ENCODE data around the gene GINS3. TPM values are rescaled to one million over a fixed set of nuclear protein-coding genes. Genes with fewer than 3 reads are reported as not detected.
A peak's percentile ranks its signal among the peaks of the same experiment; 100 is the strongest.

GINS3 gene
- 7.3 to 11.6 TPM (median 9.8 TPM) in 3 replicates for total RNA-seq (2021)
- Bru-seq, nascent RNA, result percentile 71 among the genes with signal in this experiment
- long read RNA-seq, experiment 1, transcript GINS3-201 (3 exons, 2,274 nt), result major isoform, 11 of 20 reads
- long read RNA-seq, experiment 1, transcript GINS3-202 (2 exons, 1,932 nt), result minor isoform, 5 of 20 reads
- long read RNA-seq, experiment 1, partial matches to known transcripts, result 0 of 20 reads
- long read RNA-seq, experiment 1, other reads (novel, unspliced or antisense), result 2 of 20 reads
- long read RNA-seq, experiment 2, partial matches to known transcripts, result 1 of 15 reads
- long read RNA-seq, experiment 2, other reads (novel, unspliced or antisense), result 10 of 15 reads
- long read RNA-seq, experiment 3, transcript GINS3-201 (3 exons, 2,274 nt), result major isoform, 11 of 24 reads
- long read RNA-seq, experiment 3, transcript GINS3-206 (1 exons, 3,202 nt), result minor isoform, 6 of 24 reads
- long read RNA-seq, experiment 3, partial matches to known transcripts, result 0 of 24 reads
- long read RNA-seq, experiment 3, other reads (novel, unspliced or antisense), result 2 of 24 reads

DNA sequence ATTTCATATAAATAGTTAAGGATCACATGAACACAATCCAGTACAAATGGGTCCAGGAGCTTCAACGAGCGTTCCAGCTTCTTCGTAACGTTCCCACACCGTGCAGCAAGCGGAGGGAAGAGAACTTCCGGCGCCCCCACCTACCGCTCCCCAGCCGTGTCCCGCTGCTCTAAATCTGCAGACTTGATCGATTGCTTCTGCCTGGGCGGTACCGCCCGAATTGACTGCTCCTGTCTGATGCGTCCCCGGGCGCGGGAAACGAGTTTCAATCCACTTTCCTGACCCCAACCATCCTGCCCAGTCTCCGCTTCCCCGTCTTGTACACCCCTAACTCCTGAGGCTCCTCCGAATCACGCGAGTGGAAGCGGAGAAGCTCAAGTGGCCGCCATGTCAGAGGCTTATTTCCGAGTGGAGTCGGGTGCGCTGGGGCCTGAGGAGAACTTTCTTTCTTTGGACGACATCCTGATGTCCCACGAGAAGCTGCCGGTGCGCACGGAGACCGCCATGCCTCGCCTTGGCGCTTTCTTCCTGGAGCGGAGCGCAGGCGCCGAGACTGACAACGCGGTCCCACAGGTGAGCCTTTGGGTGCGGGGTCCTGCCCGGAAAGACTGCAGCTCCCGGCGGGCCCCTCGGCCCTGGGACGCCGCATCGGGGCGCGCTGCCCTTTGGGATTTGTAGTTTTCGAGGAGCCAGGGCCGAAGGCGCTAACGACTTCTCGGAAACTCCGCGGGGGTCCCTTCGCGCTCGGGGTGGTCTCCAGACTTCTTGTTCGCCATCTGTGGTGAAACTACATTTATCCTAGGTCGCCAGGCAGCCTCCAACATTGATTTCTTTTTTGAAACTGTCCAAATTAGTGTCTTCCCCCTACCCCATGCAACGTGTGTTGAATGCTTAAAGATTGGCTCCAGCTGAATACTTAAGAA is at the start of gene GINS3:
TSS of gene GINS3 (plus strand) at position 257 of the 923 bp plus-strand sequence. CDS start at position 388, 131 bp downstream.
- H3K4me3 Mint-ChIP-seq, result peak within 1 kb of the TSS; percentile 93
- TF ChIP-seq JUN (CRISPR knock-in tag; IDR thresholded peaks at IDR 0.05), result no peak
- no peak for TF ChIP-seq ZNF121 (CRISPR knock-in tag; IDR thresholded peaks at IDR 0.05)
- TF ChIP-seq RELA (CRISPR knock-in tag; IDR thresholded peaks at IDR 0.05; ENCODE audit: borderline replicate concordance), result no peak
- TF ChIP-seq ZNF532 (CRISPR knock-in tag; IDR thresholded peaks at IDR 0.05; ENCODE audit: borderline replicate concordance), result no peak
- TF ChIP-seq GRHL2 (CRISPR knock-in tag; IDR thresholded peaks at IDR 0.05; ENCODE audit: insufficient replicate concordance, severe bottlenecking), result no peak
- TF ChIP-seq MXD4 (CRISPR knock-in tag; IDR thresholded peaks at IDR 0.05; ENCODE audit: borderline replicate concordance), result no peak
- TF ChIP-seq AFF4 (CRISPR knock-in tag; IDR thresholded peaks at IDR 0.05; ENCODE audit: borderline replicate concordance), result no peak
- no peak for TF ChIP-seq ERG (CRISPR knock-in tag; IDR thresholded peaks at IDR 0.05)
- no peak for TF ChIP-seq PRRX2 (CRISPR knock-in tag; IDR thresholded peaks at IDR 0.05)
- TF ChIP-seq NR2C2 (CRISPR knock-in tag; IDR thresholded peaks at IDR 0.05), result no peak
- 0 out of 2 replicates have a peak, but pooled peaks have one; percentile 50 for TF ChIP-seq ATF2 (CRISPR knock-in tag; IDR thresholded peaks at IDR 0.05; ENCODE audit: borderline replicate concordance, low read depth)
- TF ChIP-seq CTCF (IDR thresholded peaks at IDR 0.05), result no peak
- TF ChIP-seq, protein P1, sequence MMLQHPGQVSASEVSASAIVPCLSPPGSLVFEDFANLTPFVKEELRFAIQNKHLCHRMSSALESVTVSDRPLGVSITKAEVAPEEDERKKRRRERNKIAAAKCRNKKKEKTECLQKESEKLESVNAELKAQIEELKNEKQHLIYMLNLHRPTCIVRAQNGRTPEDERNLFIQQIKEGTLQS (CRISPR knock-in tag; conservative IDR thresholded peaks at IDR 0.05), result no peak
- TF ChIP-seq, protein P2, sequence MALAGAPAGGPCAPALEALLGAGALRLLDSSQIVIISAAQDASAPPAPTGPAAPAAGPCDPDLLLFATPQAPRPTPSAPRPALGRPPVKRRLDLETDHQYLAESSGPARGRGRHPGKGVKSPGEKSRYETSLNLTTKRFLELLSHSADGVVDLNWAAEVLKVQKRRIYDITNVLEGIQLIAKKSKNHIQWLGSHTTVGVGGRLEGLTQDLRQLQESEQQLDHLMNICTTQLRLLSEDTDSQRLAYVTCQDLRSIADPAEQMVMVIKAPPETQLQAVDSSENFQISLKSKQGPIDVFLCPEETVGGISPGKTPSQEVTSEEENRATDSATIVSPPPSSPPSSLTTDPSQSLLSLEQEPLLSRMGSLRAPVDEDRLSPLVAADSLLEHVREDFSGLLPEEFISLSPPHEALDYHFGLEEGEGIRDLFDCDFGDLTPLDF (CRISPR knock-in tag; IDR thresholded peaks at IDR 0.05), result peak; percentile 70; the same call in 1 of the 2 replicates
- peak; percentile 80; the same call in 1 of the 2 replicates for TF ChIP-seq CBFB (CRISPR knock-in tag; IDR thresholded peaks at IDR 0.05; ENCODE audit: low read depth)
- TF ChIP-seq ESRRA (CRISPR knock-in tag; IDR thresholded peaks at IDR 0.05; ENCODE audit: borderline replicate concordance), result no peak
- TF ChIP-seq KAT7 (CRISPR knock-in tag; IDR thresholded peaks at IDR 0.05; ENCODE audit: borderline replicate concordance), result no peak
- TF ChIP-seq ELF4 (CRISPR knock-in tag; IDR thresholded peaks at IDR 0.05; ENCODE audit: low read depth), result no peak

More for the DNA sequence above, at the start of gene GINS3:
- H3K4me1 Mint-ChIP-seq, result peaks cover 3% of the 10 kb centered on the region; the same call in 1 of the 2 replicates
- DNase-seq (ENCODE audit: low spot score), result peak; percentile 88
- H3K36me3 Mint-ChIP-seq, result peaks cover 18% of the 10 kb centered on the region
- peaks cover 12% of the 10 kb centered on the region; the same call in 1 of the 2 replicates for H3K9me3 Mint-ChIP-seq
- peak; percentile 97 for ATAC-seq
- ChIA-PET CTCF (interaction anchor here (1.0 to 2.0 kb wide), 5 partner anchors 53 to 363 kb away, joined by 4 to 20 read pairs (median 5); no protein-coding TSS in a partner anchor), POLR2A (interaction anchor here (0.5 to 0.6 kb wide), 2 partner anchors 175 to 657 kb away, joined by 3 read pairs; no protein-coding TSS in a partner anchor)
- peaks cover 38% of the 10 kb centered on the region for H3K27me3 Mint-ChIP-seq (ENCODE audit: low read depth)
- H3K27ac Mint-ChIP-seq, result peak within 1 kb of the TSS; percentile 91
